HG03442 (cell line): Measurements from ENCODE around the gene CAVIN1.
"Not testable (repeated sequence)": the region's sequence is repeated elsewhere in the genome, so short reads cannot be mapped to it uniquely, and the experiment has no call there.

Source experiments
- ATAC-seq: cut with Tn5 transposase; IDR thresholded peaks from one replicate; pipeline ENCODE4 v1.9.1; 2021; ENCODE audit warnings: mild to moderate bottlenecking, moderate library complexity; ENCODE audit not compliant: unreplicated experiment

Gene CAVIN1

DNA sequence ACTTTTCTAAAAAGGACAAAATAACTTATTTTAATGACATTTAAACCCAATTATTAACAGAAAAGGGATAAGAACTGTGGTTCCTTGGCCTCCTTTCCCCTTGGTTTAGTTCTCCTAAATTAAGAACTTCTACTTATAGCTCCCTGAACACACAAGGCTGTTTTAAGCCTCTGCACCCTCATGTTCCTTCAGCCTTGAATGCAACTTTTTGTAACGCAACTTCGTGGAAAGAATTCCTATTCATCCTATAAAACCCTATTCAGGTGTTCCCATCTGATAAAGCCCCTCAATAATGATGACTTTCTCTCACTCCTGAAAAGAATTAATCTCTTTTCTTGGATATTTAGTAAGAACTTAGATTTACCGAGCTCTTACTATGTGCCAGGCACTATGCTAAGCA, 41.2 kb downstream of the CAVIN1 start:
- ATAC-seq = no peak

DNA sequence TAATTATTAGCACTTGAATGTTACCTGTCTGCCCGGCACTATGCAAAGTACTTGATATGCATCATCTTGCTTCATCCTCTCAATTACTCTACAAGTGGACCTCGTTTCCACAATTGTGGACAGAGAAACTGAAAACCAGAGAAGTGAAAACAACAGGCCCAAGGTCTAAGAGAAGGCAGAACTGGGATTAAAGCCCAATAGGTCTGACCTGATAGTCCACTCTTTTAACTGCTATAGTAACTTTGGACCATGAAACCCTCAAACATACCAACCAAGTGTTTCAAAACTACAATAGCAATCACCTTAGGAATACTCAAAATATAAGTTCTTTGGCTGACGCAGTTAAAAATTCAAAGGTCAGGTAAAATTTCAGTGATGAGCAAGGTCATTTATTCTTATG, 42.1 kb downstream of the CAVIN1 start:
- ATAC-seq = no peak

DNA sequence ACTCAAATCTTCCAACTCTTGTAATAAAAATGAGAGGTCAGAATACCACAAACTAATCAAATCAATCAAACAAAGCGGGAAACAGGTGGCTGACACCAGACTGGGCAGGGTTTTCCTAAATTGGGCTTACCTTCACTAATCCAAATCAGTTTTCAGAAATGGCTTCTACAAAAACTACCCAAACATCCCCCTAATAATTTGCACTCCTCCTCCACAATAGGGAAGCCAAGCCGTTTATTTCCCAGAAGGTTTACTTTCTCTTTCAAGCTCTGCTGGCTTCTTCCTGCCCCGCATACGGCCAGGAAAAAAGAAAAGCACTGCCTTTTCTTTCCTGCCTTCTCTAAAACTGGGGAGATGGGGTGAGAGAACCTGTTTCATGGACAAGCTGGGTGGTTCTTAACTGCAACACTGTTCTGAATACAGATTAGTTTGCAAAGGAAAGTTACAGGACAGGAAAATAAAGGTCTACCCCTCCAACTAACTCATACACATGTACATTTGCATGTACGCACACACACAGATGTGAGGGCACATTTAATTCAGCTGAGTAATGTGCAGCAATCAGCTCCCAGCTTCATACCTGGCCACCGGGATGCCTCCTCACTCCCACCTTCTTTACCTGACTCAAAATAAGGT, 44.0 kb downstream of the CAVIN1 start:
- ATAC-seq = no peak

DNA sequence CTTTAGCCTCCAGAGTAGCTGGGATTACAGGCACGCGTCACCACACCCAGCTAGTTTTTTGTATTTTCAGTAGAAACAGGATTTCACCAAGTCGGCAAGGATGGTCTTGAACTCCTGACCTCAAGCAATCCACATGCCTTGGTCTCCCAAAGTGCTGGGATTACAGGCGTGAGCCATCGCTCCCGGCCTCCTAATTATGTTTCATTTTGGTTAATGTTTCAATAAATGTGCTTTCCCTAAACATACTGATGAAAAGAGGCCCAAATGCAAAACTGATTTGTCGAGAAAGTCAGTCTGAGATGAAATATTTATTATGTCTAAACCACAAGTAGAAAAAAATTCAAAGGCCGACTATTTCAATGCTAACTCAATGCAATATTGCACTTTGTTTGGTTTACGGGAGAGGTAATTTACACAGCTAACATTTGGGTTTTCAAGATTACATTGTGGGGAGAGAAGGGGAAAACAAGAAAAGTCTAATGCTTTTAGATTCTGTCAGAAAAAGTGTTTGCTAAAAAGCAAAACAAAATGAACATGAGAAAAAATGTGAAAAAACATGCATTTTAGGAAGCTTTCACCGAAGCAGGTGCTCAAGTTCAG, 44.6 kb downstream of the CAVIN1 start:
- ATAC-seq = no peak

DNA sequence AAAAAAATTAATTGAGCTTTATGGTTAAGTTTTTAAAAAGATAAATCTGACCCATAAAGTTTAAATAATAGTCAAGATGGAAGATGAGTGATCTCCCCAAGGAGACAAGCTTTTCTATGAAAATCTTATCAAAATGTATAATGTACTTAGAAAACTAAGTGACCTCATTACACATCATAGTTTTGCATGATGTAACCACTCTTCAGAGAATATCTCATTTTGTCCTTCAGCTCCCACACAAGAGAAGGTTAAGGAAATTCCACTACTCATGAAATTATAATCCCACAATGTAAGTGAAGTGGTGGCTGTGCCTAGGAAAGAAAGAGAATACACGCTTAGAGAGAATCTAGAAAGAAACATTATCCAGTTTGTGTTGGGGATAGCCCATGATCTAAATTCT, 49.2 kb downstream of the CAVIN1 start:
- ATAC-seq = no peak

DNA sequence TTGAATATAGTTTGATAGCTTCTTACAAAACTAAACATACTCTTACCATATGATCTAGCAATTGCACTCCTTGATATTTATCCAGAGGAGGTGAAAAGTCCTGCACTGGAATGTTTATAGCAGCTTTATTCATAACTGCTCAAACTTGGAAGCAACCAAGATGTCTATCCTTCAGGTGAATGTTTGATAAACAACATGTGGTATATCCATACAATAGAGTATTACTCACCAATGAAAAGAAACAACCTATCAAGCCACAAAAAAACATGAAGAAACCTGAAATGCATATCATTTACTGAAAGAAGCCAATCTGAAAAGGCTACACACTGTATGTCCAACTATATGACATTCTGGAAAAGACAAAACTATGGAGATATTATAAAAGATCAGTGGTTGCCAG, 50.9 kb downstream of the CAVIN1 start:
- ATAC-seq = no peak

DNA sequence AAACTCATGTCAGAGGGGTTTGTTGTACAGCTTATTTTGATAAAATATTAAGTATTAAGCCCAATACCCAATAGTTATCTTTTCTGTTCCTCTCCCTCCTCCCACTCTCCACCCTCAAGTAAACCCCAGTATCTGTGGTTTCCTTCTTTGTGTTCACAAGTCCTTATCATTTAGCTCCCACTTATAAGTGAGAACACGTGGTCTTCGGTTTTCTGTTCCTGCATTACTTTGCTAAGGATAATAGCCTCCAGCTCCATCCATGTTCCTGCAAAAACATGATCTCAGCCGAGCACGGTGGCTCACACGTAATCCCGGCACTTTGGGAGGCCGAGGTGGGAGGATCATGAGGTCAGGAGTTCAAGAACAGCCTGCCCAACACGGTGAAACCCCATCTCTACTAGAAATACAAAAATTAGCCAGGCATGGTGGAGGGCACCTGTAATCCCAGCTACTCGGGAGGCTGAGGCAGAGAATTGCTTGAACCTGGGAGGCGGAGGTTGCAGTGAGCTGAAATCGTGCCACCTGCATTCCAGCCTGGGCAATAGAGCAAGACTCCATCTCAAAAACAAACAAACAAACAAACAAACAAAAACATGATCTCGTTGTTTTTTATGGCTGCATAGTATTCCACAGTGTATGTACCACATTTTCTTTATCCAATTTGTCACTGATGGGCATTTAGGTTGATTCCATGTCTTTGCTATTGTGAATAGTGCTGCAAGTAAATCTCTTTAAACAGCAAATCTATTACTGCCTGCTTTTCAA, 54.1 kb downstream of the CAVIN1 start:
- not testable (repeated sequence) for ATAC-seq

DNA sequence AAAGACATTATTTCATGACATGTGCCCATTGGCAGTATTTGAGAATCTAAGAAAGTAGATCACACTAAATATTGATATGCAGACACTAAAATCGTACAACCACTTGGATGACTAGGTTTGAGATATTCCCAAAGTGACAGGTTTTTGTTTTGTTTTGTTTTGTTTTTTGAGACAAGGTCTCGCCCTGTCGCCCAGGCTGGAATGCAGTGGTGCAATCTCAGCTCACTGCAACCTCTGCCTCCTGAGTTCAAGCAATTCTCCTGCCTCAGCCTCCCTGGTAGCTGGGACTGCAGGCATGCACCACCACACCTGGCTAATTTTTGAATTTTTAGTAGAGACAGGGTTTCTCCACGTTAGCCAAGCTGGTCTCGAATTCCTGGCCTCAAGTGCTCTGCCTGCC, 54.7 kb downstream of the CAVIN1 start:
- ATAC-seq = not testable (repeated sequence)

DNA sequence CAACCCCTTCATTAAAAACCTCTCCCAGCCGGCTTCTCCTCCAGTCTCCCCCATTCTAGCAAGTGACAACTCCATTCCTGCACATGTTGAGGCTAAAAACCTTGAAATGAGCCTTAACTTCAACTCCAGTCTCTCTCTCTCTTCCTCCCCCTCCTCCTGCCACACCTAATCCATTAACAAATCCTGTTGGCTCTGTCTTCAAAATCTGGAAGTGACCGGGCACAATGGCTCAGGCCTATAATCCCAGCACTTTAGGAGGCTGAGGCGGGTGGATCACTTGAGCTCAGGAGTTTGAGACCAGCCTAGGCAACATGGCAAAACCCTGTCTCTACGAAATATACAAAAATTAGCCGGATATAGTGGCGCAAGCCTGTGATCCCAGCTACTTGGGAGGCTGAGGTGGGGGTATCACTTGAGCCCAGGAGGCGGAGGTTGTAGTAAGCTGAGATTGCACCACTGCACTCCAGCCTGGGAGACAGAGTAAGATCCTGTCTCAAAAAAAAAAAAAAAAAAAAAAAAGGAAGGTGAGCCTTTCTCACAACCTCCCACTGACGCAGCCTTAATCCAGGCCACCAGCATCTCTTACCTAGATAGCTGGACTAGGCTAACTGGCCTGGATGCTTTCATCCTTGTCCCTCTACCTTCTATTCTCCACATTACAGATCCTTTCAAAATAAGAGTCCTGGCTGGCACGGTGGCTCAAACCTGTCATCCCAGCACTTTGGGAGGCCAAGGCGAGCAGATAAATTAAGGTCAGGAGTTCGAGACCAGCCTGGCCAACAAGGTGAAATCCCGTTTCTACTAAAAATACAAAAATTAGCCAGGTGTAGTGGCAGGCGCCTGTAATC, 56.7 kb downstream of the CAVIN1 start:
- not testable (repeated sequence) for ATAC-seq

DNA sequence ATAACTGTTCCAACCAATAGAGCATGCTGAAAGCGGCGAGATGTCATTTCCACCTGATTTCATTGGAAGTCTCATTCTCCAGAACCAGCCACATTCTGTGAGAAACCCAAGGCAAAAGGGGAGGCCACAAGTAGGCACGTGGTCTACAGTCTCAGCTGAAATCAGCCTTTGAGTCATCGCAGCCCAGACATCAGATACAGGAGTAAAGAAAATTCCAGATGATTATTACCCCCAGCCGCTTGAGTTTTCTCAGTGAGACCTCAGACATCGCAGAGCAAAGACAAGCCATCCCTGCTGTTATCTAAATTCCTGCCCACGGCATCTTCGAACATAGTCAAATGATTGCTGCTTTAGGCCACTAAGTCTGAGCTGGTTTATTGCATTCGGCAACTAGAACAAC, 57.9 kb downstream of the CAVIN1 start:
- ATAC-seq = no peak

DNA sequence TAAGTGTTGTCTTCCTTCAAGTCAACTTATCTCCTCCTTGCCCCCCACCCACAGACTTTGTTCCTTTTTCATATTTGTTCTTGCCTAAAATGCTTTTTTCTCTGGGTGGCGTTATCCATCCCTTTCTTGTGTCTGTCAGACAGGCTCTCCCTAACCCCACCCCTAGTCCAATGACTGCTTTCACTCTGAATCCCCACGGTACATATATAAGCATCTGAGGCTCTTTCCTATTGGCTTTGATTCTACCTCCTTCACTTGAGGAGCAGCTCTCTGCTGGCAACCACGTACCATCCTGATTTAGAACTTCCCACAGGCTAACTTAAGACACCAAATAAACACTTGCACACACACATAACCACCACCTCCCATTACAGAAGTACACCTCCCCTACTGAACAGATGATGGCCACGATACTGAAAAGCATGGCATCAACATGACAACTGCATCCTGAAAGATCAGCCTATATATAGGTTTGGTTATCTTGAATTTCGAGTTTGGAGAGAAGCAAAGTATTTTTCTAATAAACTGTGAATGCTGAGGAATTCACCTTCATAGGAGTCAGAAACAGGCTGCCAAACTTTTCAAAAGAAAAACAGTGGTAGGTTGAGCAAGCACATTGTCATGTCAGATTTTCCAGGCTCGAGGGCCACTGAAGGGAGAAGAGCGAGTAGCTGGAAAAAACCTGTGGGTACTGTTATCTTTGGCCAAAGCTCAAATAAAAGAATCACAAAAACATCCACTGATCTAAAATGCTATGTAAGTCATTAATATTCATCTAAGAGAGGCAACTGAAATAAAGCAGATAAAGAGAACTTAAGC, 59.1 kb downstream of the CAVIN1 start:
- no peak for ATAC-seq

DNA sequence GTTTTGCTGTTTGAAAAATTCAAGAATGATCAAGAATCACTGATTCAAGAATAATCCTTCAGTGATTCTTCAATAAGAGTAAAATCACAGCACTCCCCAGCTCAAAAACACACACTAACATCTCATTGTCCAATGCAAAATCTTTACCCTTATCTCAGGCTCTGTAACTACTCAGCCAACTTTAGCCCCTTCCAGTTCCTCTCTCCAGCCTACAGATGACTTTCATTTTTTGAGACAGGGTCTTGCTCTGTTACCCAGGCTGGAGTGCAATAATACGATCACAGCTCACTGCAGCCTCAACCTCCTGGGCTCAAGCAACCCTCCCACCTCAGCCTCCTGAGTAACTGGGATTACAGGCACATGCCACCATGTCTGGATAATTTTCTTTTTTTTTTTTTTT, 59.8 kb downstream of the CAVIN1 start:
- ATAC-seq = no peak

DNA sequence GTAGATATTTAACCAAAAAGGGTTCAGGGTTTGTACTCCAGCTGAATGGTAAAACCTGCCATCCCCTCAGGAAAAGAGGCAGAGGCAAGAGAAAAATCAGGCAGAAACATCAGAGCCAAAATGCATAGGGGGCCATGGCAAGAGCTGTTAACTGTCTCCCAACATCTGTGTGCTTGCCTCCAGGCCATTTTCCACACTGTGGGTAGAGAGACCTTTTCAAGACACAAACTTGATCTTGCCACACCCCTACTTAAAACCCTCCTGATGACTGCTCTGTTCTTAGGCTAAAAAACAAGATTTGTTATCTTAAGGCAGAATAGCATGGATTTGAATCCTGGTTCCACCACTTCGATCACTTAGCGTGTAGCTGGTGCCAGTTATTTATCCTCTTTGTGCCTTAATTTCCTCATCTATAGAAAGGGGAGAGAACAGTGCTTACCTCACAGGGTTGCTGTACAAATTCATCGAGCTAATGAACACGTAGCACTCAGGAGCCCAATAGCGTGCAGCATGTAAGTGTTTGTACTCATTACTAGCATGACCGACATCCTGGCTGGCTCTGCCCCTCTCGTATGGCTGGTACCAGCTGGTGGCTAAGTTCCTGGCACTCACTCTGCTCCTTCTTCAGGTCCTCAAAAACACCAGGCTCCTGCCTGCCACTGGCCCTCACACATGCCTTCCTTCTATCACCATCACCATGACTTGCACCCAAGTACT, 60.7 kb downstream of the CAVIN1 start:
- no peak for ATAC-seq

DNA sequence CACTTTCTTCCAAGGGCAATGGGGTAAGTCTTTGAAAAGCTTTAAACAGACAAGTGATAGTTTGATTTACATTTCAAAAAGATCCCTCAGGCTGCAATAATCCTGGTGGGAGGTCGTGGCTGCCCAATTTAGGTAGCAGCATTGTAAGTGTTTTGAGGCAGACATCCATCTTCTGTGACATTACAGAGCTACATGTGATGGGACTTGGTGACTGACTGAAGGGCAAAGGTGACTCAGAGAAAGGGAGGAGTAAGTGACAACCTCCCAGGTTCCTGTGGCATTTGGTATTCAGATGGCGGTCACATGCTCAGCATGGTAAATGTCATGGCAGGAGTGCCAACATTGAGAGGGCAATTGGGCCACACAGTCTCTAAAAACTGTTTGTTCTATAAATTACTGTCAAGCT, 61.3 kb downstream of the CAVIN1 start:
- ATAC-seq = no peak

DNA sequence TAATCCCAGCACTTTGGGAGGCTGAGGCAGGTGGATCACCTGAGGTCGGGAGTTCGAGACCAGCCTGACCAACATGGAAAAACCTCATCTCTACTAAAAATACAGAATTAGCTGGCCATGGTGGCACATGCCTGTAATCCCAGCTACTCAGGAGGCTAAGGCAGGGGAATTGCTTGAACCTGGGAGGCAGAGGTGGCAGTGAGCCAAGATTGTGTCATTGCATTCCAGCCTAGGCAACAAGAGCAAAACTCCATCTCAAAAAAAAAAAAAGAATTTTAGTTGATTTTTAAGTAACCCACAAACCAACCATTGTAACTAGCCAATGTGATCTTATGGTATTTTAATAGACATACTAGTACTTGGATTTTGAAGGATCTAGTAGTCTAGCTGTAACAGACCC, 62.7 kb downstream of the CAVIN1 start:
- not testable (repeated sequence) for ATAC-seq

DNA sequence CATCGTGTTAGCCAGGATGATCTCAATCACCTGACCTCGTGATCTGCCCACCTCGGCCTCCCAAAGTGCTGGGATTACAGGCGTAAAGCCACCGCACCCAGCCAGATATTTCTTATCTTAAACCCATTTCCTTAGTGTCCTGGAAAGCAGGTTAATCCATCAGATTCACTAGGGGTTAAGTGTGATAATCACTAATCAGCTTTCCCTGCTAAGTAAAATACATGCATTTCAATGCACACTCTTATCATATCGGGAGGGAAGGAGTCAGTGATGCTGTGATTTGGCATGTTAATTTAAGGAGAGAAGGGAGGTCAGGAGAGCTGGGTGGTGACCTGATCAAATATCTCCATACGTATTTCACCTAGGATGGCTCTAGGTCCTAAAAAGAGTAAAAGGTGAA, 63.9 kb downstream of the CAVIN1 start:
- no peak for ATAC-seq

DNA sequence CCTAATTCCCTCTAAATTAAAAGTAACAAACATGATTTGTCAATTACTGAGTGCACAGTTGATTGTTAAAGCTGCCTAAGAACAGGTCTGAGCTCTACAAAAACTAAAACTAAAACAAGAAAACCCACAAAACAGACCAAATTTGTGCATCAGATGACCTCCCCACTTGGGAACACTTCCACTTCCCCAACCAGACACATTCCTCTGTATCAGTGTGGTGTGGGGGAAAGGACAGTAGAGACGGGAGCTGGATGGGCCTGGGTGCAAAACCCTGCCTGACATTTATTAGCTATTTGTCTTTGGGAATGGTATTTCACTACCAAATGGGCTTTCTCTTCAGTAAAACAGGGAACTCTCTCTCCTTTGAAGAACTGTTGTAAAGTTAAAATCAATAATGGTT, 64.6 kb downstream of the CAVIN1 start:
- ATAC-seq = no peak

DNA sequence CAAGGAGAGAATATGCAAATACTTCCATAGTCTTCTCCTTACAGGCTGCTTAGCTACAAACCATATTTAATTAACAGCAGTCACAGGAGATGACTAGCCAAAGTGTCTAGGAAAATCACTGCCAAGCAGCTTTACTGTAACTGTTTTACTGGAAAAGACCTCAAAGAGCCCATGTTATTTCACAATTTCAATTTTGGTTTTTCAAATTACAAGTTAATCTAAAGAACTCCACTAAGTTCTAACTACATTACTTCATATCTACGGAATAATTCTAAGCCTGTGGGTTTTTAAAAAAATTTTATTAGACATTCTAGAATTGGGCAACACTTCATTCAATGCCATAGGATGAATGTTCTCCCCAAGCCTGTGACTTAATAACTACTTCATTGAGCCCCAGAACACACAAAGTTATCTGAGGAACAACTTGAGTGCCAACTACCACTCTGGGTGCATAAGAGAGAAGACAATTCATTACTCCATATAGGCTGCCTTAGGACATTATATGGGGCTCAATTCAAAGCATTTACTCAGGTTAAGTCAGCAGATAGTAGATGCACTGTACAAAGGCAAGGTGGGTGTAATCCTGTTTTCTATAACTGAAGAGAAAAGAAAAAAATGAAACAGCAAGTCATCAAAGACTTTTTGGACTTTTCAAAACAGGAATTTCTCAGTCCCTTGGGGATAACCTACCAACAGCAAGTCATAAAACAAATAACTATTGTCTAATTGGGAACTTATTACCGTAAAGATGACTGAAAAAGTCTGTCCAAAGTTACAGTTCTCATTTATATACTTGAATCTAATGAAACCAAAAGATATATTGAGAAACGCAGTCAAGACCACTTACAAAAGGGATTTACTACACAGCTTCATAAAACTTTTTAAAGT, 67.9 kb downstream of the CAVIN1 start:
- ATAC-seq = no peak
